Smooth muscle cell of bladder (primary cell): ENCODE measurements around the gene NMNAT1. TPM values are rescaled to one million over a fixed set of nuclear protein-coding genes. Genes with fewer than 3 reads are reported as not detected.

Experiments used
- total RNA-seq: library from RNA; depleted of rRNA; stranded (reverse); fragments of >200 nt; gene quantifications from 2 replicates; pipeline ENCODE4 v1.2.3, GENCODE V29; 2014

The NMNAT1 gene
- 13.4 and 17.5 TPM in 2 replicates for total RNA-seq

DNA sequence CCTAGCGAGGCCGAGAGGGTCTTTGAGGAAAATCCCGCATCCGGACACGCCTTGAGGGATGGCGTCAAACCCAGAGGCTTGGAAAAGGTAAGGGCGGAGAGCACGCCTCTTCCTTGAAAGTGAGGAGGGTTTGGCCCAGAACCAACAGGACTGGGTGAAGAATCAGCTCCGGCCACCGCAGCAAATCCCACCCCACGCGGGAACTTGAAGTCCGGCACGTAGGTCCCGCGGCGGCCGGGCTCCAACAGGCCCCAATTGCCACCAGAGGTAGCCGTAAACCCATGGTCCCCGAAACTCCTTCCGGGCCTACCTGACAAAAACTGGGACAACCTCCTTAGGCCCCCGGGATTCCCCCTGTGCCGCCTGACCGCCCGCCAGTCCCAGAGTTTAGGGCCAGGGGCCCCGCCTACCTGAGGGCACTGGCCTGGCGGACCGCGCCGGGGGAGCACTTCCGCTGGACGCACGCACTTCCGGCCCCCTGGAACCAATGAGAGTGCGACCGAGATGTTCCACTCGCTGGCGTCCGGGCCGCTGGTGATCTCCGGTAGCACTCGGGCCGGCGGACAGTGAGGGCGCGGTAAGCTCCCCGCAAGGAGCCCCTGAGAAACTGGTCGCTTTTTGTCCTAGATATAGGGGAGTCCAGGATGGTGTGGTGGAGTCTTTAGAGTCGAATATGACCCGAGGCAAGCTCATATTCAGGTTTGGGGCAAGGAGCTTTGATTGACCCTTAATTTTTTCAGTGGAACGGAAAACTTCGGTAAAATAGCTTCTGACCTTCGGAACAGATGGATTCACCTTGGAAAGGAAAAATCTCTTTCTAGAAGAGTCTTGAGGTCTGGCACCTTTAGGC lies at the start of gene NMNAT1, which contains the start of gene LZIC:
TSS of gene NMNAT1 (plus strand) at position 537 of the 850 bp plus-strand sequence. CDS start 28,599 bp downstream, outside the sequence.
TSS of gene LZIC (minus strand) at position 453 of the 850 bp plus-strand sequence. CDS start 6,772 bp downstream, outside the sequence.

GRCh38 chr1:9910076-9910422 lies 33.2 kb upstream of the NMNAT1 start, which contains the start of gene CTNNBIP1:
Gene CTNNBIP1 (minus strand): TSS chr1:9910269. CDS start chr1:9872064, 38,205 bp downstream.

DNA sequence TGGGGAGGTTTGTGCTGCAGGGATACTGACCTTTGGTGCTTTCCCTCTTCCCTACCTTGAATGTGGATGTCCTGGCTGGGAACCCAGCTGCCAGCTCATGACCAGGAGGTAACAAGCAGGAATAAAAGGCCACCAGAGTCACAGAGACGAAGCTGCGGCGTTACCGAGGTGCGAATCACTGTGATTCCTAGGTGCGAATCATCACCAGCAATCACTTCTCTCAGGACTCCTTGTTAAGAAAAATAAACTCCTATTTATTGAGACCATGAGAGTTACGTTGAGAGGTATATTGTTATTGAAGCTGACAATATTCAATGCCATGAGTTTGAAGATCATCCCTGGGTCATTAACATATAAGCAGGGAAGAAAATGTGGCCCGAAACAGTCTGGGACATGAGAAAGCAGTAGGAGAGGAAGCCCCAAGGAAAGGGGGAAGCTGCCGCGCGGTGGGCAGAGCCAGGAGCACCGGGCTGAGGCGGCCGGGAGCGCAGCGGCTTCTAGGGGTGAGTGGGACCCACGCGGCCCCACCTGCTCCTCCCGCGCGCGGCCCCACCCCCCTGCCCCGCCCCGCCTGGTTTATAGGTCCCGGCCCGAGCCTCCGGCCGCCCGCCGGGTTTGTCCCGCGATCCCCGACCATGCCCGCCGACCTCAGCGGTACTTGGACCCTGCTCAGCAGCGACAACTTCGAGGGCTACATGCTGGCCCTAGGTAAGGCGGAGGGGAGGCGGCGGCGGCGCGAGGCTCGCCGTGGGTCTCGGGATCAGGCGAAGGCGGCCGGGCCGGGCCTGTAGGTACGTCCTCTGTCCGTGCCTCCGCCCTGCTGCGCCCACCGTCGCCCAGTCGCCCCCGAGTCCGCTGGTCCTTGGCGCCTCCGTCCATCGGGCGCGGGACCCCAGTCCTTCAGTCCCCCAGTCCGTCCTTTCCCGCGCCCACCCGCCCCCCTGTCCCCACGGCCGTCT lies 53.6 kb downstream of the NMNAT1 start, which contains the start of gene RBP7:
TSS of gene RBP7 (plus strand) at position 605 of the 959 bp plus-strand sequence. CDS start at position 636, 31 bp downstream.

GRCh38 chr1:10032590-10033358 lies 89.5 kb downstream of the NMNAT1 start, which contains the start of gene UBE4B:
Gene UBE4B (plus strand): TSS chr1:10032958. CDS start chr1:10033671, 713 bp downstream.

Other genes starting within 250 kb of the NMNAT1 start
- gene CLSTN1, start 119.5 kb upstream of the NMNAT1 start, total RNA-seq, result 130 and 175 TPM in 2 replicates
- 27.2 and 31.2 TPM in 2 replicates for gene CTNNBIP1, start 33.2 kb upstream of the NMNAT1 start, total RNA-seq
- 21.2 and 21.8 TPM in 2 replicates for gene LZIC, start 84 bp upstream of the NMNAT1 start, total RNA-seq
- not detected in 2 replicates for gene RBP7, start 53.8 kb downstream of the NMNAT1 start, total RNA-seq
- gene UBE4B, start 89.5 kb downstream of the NMNAT1 start, total RNA-seq, result 20.8 and 26.8 TPM in 2 replicates